NCI-H82 treated with DMSO at 0.1 percent for 48 hours (cell line): Measurements from ENCODE around the gene NUP50.

ENCODE experiments used
- DNase-seq: peaks from one replicate; lab custom pipeline; 2025; ENCODE audit not compliant: unreplicated experiment; lab: John Stamatoyannopoulos, UW

Gene NUP50

DNA sequence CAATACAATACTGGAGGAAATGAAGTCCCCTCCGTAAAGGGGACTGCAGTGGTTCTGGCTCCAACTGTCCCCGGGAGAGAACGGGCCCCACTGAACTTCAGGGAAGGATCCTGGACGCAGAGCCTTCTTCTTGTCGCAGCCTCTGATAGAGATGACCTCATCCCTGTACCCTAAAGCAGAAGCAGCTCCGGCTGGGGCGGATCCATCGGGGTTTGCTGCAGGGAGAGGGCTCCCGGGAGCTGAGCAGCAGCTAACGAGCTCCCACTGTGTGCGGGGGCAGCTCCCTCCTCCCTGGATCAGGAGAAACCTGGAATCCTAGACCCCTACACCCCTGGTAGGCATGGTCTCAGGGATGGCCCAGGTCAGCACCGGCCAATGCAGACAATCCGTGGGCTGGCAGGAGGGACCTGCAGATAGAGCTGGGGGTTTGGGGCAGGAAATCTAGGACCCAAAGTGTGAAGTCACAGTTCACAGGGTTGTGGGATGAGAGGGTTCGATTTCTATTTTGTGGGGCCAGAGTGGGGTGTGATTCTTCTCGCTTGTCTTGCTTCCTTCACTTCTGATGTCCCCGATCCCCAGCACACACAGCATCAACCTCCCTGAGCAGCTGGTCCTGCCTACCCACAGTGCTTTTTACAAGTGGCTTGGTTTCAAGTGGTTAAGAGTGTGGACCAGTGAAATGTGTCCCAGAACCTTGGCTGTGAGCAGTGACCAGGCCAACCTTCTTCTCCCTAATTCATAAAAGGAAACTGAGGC, 64.1 kb downstream of the NUP50 start:
- no peak for DNase-seq

DNA sequence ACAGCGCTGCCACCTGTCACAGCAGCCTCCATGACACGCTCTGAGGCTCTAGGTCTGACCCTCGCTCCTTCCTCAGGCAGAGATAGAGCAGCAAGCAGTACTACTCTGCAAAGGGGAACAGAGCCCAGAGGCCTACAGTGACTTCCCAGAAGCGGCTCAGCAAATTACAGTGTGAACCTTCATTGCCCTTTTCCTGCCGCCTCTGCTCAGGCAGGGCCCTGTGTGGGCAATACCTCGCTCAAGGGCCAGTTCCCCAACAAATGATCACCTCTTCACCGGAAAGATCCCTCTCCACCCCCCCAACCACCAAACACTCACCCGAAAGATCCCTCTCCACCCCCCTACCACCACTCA, 64.7 kb downstream of the NUP50 start:
- no peak for DNase-seq

DNA sequence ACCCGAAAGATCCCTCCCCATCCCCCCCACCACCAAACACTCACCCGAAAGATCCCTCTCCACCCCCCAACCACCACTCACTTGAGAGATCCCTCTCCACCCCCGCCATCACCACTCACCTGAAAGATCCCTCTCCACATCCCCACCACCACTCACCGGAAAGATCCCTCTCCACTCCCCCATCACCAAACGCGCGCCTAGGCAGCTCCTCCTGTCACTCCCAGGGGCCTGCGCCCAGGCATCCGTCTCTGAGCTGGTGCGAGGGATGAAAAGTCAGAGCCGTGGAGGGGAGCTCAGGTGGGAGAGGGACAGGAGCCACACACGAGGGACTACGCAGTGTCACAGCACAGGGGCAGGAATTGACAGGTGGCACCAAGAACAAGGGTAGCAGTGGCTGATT, 65.5 kb downstream of the NUP50 start:
- no peak for DNase-seq

DNA sequence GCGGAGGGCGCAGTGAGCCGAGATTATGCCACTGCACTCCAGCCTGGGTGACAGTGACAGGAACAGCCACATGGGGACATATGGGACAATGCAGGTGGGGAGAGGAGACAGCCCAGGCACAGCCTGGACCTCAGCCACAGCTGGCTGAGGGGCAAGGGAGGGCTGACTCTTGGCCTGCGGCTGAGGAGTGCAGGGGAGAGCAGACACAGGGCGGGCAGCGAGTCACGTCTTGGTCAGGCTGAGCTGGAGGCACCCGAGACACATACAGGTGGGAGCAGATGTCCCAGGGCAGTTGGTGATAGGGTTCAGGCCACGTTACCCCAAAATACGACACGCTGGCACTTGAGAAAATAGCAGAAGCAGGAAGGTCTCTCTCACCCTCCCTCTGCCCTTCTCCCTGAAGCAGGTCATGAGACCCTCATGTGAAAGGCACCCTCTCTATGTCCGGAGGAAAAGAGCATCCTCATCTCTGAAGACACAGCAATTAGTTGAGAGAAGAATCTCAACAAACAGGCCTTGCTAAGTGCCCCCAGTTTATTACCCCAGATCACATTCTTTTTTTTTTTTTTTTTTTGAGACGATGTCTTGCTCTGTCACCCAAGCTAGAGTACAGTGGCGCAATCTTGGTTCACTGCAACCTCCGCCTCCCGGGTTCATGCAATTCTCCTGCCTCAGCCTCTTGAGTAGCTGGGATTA, 66.4 kb downstream of the NUP50 start:
- no peak for DNase-seq

GRCh38 chr22:45231293-45231692, 67.6 kb downstream of the NUP50 start:
- DNase-seq: no peak

GRCh38 chr22:45233386-45233785, 69.7 kb downstream of the NUP50 start:
- DNase-seq: no peak

DNA sequence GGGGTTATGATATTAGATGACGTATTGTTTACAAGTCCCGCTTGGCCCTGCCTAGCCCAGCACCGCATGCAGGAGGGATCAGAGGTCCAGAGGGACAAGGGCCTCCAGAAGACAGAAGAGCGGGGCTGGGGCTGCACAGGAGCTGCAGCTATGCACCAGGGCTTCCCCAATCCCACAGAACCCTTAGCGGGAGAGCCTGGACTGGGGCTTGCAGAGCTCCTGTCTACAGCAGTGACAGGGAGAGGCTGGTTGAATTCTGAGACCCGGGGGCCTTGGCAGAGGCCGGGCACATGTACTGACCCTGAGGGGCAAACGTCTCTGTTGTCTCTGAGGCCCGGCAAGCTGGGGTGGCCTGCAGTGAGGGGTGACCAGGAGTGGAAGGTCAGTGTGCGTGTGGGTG, 70.1 kb downstream of the NUP50 start:
- DNase-seq: no peak

GRCh38 chr22:45235101-45235777, 71.5 kb downstream of the NUP50 start:
- DNase-seq: no peak

DNA sequence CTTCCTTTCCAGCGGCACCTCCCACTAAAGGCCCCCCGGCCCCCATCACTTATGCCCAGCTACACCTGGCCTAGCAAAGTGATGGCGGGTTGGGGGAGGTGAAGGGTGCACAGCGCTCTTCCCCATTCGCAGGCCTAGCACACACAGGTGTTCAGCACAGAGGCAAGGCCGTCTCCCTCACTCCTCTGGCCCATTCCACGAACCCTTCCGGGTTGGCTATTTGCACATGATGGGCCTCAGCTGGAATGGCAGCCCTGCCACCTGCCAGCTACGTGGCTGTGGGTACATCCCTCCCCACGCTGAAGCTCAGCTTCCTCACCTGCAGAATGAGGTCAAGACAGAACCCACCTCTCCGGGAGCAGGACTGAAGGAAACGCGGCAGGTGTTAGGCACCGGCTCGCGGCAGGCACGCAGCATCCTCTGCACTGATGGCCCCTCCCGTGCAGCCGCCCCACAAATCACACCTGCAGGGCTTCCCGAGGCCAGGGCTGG, 72.2 kb downstream of the NUP50 start:
- DNase-seq: no peak

DNA sequence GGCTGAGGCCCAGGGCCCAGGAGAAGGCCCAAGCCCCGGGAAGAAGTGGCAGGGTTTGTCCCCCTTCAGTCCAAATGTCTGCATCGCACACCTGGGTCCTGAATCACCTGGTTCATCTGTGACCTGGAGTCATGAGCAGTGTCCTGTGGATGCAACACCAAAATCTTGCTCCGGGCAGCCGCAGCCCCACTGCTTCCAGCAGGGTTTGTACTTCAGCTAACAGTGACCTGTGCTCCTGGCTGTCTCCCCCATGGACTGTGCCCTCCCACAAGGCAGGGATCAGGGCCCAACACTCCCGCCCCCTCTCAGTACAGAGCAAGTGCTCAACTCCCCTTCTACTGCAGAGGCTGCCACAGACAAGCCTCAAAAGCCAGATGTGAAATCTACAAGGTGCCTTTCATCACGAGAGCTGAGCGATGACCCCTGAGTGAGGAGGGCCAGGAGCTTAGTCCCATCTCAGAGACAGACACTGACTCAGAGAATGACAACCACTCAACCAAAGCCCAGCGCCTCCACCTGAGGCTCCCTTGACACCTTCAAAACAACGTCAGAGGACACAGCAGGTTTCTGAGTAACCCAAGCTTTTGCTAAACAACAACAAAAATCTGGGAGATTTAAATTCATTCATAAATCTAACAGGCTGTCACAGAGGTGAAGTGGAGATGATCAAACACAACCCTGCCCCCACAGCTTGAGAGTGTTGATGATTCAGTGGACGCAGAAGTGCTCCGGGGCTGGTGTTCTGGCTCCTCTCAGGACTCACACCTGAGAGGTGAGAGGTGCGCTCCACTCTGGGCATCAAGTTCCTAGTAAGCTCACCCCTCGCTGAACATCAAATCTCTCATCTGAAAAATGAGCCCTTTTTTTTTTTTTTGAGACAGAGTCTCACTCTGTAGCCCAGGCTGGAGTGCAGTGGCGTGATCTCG, 73.6 kb downstream of the NUP50 start:
- DNase-seq: no peak
